ENCODE results near the gene STK26. TPM values are rescaled to one million over a fixed set of nuclear protein-coding genes. Genes with fewer than 3 reads are reported as not detected.

The STK26 gene
- total RNA-seq, 6 experiments from 2014 or later = 1.2 to 16.8 (median 14.5) TPM

DNA sequence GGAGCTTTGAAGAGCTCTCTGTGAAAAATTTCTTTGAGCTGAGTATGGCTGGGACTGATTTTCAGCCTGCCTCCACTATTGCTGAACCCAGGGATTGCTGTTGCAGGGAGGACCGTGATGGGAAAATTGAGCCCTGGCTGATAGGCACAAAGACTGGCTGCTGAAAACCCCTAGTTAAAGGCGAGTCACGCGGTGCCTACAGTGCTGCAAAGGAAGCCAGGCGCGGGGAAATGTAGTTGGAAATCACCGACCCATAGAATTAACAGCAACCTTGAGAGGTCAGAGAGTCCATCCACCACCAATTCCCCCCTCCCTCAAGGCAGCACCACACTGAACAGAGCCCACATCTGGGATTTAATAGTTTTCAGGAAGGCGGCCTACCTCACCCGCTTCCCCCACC is 78.7 kb downstream of the STK26 start:
- Mint-ChIP-seq H3K4me3 (no peak overlapping the region), H3K36me3 (ENCODE audit: low read depth) (no peaks in the 10 kb centered on the region), H3K9me3 (no peaks in the 10 kb centered on the region), H3K27ac (no peak overlapping the region), H3K27me3 (ENCODE audit: insufficient read depth) (no peaks in the 10 kb centered on the region; the same call in 1 of the 2 replicates), H3K4me1 (ENCODE audit: low read depth) (no peaks in the 10 kb centered on the region)
- TF ChIP-seq, protein P1, sequence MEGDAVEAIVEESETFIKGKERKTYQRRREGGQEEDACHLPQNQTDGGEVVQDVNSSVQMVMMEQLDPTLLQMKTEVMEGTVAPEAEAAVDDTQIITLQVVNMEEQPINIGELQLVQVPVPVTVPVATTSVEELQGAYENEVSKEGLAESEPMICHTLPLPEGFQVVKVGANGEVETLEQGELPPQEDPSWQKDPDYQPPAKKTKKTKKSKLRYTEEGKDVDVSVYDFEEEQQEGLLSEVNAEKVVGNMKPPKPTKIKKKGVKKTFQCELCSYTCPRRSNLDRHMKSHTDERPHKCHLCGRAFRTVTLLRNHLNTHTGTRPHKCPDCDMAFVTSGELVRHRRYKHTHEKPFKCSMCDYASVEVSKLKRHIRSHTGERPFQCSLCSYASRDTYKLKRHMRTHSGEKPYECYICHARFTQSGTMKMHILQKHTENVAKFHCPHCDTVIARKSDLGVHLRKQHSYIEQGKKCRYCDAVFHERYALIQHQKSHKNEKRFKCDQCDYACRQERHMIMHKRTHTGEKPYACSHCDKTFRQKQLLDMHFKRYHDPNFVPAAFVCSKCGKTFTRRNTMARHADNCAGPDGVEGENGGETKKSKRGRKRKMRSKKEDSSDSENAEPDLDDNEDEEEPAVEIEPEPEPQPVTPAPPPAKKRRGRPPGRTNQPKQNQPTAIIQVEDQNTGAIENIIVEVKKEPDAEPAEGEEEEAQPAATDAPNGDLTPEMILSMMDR (IDR thresholded peaks at IDR 0.05) = no peak
- DNase-seq = no peak

DNA sequence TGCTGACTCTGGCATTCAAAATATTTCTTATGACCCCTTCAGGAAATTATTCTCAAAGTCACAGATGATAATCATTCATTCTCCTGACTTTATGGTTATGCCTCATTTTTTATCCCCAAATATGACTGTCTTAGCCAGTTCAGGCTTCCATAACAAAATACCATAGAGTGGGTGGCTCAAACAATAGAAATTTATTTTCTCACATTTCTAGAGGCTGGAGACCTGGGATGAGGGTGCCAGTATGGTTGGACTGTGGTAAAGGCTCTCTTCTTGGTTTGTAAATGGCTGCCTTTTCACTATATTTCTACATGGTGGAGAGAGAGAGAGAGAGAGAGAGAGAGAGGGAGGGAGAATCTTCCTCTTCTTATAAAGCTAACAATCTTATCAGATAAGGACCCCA is 84.2 kb downstream of the STK26 start:
- no peaks in the 10 kb centered on the region for H3K9me3 Mint-ChIP-seq
- no peak for DNase-seq
- no peak overlapping the region for H3K4me3 Mint-ChIP-seq
- H3K4me1 Mint-ChIP-seq (ENCODE audit: low read depth) = no peaks in the 10 kb centered on the region
- no peak overlapping the region for H3K27ac Mint-ChIP-seq
- peaks cover 2% of the 10 kb centered on the region for H3K27me3 Mint-ChIP-seq (ENCODE audit: insufficient read depth)
- H3K36me3 Mint-ChIP-seq (ENCODE audit: low read depth) = no peaks in the 10 kb centered on the region
- TF ChIP-seq, protein P1 (IDR thresholded peaks at IDR 0.05) = no peak

DNA sequence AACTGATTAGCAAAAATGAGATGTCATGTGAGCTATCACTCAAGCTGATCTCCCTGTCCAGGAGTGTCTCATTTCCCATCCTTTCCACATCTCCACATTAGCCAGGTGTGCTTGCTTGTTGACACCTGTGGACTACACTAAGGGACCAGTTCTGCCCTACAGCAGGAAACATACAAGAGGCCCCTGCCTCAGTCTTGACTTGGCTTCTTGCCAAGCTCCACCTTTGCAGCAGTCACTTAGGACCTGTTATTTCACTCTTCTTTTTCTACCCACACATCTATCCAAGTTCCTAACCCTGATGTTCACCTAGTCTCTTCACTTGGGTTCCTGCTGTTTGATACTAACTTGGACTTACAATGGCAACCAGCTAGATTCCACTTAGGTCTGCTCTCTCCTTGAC is 91.5 kb downstream of the STK26 start:
- H3K4me3 Mint-ChIP-seq = no peak overlapping the region
- no peaks in the 10 kb centered on the region for H3K36me3 Mint-ChIP-seq (ENCODE audit: low read depth)
- TF ChIP-seq, protein P1 (IDR thresholded peaks at IDR 0.05) = no peak
- H3K4me1 Mint-ChIP-seq (ENCODE audit: low read depth) = no peaks in the 10 kb centered on the region
- DNase-seq = no peak
- no peak overlapping the region for H3K27ac Mint-ChIP-seq
- no peaks in the 10 kb centered on the region for H3K9me3 Mint-ChIP-seq
- H3K27me3 Mint-ChIP-seq (ENCODE audit: insufficient read depth) = peaks cover 3% of the 10 kb centered on the region

DNA sequence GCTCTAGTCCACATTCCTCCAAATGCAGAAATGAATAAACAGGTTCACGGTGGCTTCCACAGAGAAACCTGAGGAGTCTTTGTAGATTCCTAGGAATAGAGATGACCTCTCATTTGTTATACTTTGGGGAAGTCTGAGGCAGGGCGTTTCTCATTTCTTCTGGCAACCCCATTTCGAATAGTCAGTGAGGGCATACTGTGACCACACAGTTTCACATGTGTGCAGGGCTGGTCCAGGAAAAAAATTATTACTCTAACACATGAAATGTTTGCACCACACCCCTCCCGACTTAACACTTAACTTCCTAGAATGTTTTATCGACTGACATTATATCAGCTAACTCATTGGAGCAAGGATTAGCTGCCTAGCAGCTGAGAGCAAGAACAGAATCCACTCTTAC is 92.7 kb downstream of the STK26 start:
- no peak for DNase-seq
- Mint-ChIP-seq H3K4me1 (ENCODE audit: low read depth) (no peaks in the 10 kb centered on the region; the same call in 1 of the 2 replicates), H3K27me3 (ENCODE audit: insufficient read depth) (peaks cover 3% of the 10 kb centered on the region; the same call in 1 of the 2 replicates), H3K4me3 (no peak overlapping the region), H3K27ac (no peak overlapping the region), H3K9me3 (no peaks in the 10 kb centered on the region), H3K36me3 (ENCODE audit: low read depth) (no peaks in the 10 kb centered on the region)
- TF ChIP-seq, protein P1 (IDR thresholded peaks at IDR 0.05) = no peak

DNA sequence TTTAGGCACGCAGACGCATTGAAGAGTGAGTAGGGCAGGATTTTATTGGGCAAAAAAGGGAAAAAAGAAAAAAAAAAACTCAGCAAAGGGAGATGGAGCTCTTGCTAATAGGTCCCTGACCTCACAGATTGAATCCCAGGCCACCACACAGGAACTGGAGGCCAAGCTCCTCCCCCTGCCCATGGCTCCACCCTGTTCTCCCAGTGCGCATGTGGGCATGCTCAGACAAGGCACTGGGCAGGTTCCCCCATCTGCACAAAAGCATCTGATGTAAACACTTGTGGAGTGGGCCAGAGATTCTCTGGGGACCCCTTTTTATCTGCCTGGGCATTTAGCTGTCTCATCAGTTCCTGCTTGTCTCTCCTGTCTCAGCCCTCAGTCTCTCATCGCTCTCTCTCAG is 95.3 kb downstream of the STK26 start:
- Mint-ChIP-seq H3K4me3 (no peak overlapping the region), H3K9me3 (no peaks in the 10 kb centered on the region), H3K36me3 (ENCODE audit: low read depth) (no peaks in the 10 kb centered on the region), H3K27ac (no peak overlapping the region), H3K27me3 (ENCODE audit: insufficient read depth) (peaks cover 3% of the 10 kb centered on the region; the same call in 1 of the 2 replicates), H3K4me1 (ENCODE audit: low read depth) (no peaks in the 10 kb centered on the region; the same call in 1 of the 2 replicates)
- TF ChIP-seq, protein P1 (IDR thresholded peaks at IDR 0.05) = no peak
- no peak for DNase-seq

DNA sequence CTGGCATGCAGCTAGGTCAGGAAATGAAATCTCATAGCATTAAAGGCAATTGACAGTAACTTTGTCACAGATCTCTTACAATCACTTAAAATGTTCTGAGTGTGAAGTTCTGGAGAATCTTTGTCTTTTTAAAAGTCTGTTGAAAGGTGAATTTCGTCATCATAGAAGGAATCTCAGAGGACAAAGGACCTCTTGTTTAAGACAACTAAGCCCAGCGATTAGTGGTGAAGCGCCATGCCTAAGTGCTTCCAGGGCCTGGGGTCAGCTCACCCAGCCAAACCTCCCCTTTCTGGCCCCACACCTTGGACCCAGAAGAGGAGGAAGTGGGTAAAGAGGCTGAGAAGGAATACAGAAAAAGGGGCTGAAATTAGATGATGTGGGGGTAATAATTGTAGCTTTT is 96.2 kb downstream of the STK26 start:
- no peak for DNase-seq
- peaks cover 3% of the 10 kb centered on the region for H3K27me3 Mint-ChIP-seq (ENCODE audit: insufficient read depth)
- TF ChIP-seq, protein P1 (IDR thresholded peaks at IDR 0.05) = no peak
- H3K36me3 Mint-ChIP-seq (ENCODE audit: low read depth) = no peaks in the 10 kb centered on the region
- no peaks in the 10 kb centered on the region for H3K9me3 Mint-ChIP-seq
- no peak overlapping the region for H3K27ac Mint-ChIP-seq
- H3K4me1 Mint-ChIP-seq (ENCODE audit: low read depth) = peaks cover 1% of the 10 kb centered on the region
- H3K4me3 Mint-ChIP-seq = no peak overlapping the region

Data from HFFc6 (cell line).